PC-9 (cell line): Measurements from ENCODE around the gene GRID2IP.

ENCODE experiments used
- EZH2 ChIP-seq: fragments of 200-600 bp; sonication (generic); IDR thresholded peaks from 2 replicates; pipeline ENCODE4 v1.8.0; 2017; ENCODE audit warnings: antibody characterized with exemption, low read depth
- TF ChIP-seq, protein P1 (sequence below): fragments of 200-600 bp; sonication (generic); conservative IDR thresholded peaks from 2 replicates; pipeline ENCODE4 v1.6.1; 2017; ENCODE audit warnings: mixed run types, antibody characterized with exemption, mild to moderate bottlenecking, moderate library complexity

DNA sequence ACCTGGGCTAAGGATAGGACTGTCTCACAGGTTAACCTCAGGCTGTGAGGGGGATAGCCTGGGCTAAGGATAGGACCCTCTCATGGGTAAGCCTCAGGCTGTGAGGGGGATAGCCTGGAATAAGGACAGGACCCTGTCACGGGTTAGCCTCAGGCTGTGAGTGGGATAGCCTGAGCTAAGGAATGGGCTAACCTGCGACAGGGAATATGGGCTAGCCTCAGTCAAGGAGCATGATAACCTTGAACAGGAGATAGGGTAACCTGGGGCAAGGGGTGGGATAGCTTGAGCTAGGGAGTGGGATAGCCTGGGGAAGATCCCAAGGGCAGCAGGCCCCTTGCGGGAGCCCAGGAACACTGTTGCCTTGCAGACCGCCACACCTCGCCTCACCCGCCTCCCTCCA lies 42.7 kb downstream of the GRID2IP start:
- TF ChIP-seq, protein P1, sequence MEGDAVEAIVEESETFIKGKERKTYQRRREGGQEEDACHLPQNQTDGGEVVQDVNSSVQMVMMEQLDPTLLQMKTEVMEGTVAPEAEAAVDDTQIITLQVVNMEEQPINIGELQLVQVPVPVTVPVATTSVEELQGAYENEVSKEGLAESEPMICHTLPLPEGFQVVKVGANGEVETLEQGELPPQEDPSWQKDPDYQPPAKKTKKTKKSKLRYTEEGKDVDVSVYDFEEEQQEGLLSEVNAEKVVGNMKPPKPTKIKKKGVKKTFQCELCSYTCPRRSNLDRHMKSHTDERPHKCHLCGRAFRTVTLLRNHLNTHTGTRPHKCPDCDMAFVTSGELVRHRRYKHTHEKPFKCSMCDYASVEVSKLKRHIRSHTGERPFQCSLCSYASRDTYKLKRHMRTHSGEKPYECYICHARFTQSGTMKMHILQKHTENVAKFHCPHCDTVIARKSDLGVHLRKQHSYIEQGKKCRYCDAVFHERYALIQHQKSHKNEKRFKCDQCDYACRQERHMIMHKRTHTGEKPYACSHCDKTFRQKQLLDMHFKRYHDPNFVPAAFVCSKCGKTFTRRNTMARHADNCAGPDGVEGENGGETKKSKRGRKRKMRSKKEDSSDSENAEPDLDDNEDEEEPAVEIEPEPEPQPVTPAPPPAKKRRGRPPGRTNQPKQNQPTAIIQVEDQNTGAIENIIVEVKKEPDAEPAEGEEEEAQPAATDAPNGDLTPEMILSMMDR, result no peak
- no peak for TF ChIP-seq EZH2
